ENCODE results near the gene NFE2L2.
"Not testable (repeated sequence)": the region's sequence is repeated elsewhere in the genome, so short reads cannot be mapped to it uniquely, and the experiment has no call there.

The NFE2L2 gene

GRCh38 chr2:177264693-177265587 lies at the start of gene NFE2L2:
NFE2L2 (minus strand) TSS chr2:177264727; CDS start chr2:177264576, 151 bp downstream.
- peak; percentile 93 for DNase-seq (ENCODE audit: low read depth)

DNA sequence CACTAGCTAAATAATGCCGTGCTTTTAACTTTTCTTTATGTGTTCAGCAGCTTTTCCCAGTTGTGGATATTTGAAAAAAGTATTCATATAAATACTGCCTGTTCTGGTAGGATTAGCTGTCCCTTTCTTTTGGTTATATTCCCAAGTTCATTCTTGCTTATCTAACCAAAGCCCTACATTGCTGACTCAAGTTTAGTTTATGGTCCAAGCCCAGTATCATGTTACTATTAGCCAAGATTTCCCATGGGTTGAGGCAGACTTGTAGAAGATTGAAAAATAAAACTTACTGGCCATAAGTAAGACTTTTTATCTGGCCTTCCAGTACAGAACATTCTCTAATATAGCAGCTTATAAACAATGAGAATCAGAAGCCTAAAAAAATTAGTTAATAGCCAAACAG lies 49.7 kb upstream of the NFE2L2 start:
- no peak for DNase-seq (ENCODE audit: low read depth)

GRCh38 chr2:177313162-177313781 lies 48.7 kb upstream of the NFE2L2 start:
- no peak for DNase-seq (ENCODE audit: low read depth)

DNA sequence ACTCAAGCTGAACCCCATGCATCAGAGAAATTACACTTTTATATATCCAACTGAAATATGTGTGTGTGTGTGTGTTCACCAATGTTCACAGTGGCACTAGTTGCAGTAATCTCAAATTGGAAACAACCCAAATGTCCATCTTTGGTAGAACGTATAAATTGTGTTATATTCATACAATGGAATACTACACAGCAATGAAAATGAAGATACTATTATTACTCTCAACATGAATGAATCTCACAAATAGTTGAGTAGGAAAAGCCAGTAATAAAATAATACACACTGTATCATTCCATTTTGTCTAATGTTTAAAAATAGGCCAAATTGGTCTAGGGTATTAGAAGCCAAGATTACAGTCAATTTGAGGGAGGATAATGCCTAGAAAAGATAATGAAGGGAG lies 48.0 kb upstream of the NFE2L2 start:
- no peak for DNase-seq (ENCODE audit: low read depth)

GRCh38 chr2:177309672-177310309 lies 45.3 kb upstream of the NFE2L2 start:
- DNase-seq (ENCODE audit: low read depth): not testable (repeated sequence)

DNA sequence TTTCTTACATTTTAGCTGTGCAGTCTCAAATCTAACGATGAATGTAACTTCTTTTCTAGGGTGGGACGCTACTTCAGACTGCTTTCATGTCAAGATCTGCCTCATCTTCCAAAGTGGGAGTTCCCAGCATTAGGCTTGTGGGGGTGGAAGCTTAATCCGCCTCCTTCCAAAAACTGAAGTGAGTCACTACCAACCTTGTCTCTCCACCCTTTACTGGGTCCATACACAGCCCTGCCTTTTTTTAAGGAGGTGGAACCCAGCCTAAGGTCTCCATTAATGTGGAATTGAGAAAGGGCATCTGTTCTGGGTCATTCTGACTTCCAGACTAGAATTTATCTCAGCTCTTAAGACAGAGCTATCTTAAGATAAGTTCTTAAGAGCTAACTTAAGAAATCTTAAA lies 42.0 kb upstream of the NFE2L2 start:
- no peak for DNase-seq (ENCODE audit: low read depth)

DNA sequence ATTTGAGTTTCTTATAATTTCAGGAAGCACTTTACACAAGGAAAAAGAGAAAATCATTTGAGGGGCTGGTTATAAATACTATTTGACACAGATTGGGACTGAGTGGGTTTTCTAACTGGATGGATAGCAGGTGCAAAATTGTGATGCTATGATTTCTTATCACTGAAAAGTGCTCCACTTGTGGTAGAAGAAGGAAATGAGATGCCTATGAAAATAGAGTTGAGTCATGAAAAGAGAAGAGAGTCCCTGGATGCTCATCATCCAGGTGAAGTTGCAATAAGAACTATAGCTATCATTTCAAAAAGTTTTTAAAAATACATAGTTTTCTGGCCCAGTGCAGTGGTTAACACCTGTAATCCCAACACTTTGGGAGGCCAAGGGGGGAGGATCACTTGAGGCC lies 39.4 kb upstream of the NFE2L2 start:
- DNase-seq (ENCODE audit: low read depth): no peak

DNA sequence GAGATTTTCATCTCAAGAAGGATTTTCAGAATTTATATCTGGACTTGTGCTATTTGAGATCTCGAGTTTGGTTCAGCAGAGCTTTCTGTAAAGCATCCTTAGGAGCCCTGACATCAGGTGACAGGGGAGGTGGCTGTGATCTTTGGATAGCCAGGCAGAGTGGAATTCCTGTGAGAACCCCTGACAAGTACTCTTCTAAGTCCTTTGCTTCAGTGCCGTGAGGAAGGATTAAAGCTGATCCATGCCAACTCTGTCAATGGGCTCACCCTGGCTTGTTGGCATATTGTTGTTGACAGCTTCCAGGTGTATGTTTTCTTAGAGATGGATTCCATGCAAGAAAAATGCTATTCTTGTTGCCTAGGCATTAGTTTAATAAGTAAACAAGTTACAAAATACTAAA lies 38.0 kb upstream of the NFE2L2 start:
- DNase-seq (ENCODE audit: low read depth): no peak

DNA sequence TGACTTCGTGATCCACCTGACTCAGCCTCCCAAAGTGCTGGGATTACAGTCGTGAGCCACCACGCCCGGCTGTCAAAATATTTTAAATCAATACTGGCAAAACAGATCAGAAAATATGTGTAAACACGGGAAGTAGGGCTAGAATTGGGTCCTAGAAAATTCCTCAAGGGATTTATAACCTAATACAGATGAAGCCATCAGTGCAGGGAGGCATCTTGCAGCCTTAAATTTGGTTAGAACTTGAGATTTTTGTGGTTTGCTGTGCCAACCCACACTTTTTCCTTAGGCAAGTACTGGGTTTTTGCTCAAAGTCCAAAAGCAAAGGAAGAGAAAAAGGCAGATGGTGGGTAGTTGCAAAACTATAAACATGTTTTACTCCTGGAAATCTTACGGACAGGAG lies 33.7 kb upstream of the NFE2L2 start:
- DNase-seq (ENCODE audit: low read depth): no peak

DNA sequence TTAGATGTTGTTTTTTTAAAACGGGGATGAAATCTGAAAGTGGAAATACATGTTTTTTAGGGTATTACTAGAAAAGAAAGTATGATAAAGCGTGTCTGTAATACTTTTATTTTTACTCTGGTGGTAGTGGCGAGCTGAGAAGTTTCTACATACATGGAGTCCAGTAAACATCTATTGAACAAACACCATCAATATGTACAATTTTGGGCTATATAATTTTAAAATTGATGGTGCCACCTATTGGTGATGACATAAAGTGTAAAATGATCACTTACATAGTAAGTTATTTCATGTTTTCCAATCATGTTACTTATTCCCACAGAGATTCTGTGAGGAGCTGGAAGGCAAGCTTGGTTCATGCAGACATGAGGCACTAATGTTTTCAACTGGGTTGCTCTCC lies 31.5 kb upstream of the NFE2L2 start:
- no peak for DNase-seq (ENCODE audit: low read depth)

- no peak for DNase-seq (ENCODE audit: low read depth)
Observed at GRCh38 chr2:177295484-177295883, 31.0 kb upstream of the NFE2L2 start.

DNA sequence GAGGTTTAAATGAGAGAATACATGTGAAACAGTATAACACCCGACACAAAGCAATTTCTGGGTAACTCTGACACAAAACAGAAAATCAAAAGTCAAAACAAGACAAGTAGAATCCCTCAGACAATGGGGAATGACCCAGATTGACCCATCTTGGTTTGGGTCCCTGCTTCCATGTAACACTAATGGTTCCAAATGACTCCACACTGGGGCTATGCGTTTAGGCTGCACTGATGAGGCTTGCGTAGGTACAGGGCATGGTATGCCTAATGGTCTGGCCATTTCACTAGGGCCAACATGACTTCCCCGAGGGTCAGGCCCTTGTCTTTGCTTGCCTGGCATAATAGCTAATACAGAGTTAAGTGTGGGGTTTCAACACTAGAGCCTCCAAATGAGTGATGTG lies 27.2 kb upstream of the NFE2L2 start:
- no peak for DNase-seq (ENCODE audit: low read depth)

DNA sequence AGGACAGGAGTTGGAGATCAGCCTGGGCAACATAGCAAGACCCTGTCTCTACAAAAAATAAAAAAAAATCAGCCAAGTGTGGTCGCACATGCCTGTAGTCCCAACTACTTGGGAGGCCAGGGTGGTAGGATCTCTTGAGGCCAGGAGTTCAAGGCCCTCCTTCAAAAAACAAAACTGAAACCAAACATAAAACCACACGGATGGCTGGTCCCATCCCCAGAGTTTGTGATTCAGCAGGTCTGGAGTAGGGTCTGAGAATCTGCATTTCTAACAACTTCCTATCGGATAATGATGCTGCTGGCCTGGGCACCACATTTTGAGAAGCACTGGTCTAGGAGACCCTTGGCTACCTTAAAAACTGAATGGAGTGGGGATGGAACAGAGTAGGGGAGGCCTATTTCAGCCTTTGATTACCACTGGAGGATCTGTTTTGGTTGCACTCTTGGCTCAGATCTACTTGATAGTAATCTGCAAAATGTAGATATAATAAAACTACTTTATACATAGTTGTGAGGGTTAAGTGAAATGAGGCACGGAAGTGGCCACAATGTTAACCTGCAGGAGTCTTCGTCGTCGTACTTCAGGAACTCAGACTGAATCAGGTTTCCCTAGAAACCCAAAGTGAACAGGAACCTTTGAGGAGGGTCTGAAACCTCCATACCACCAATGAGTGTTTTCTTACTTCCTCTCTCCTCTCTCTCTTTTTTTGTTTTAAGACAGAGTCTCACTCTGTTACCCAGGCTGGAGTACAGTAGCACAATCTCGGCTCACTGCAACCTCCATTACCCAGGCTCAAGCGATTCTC lies 25.5 kb upstream of the NFE2L2 start:
- DNase-seq (ENCODE audit: low read depth): no peak

- no peak for DNase-seq (ENCODE audit: low read depth)
Observed at GRCh38 chr2:177287814-177288213, 23.3 kb upstream of the NFE2L2 start.

- no peak for DNase-seq (ENCODE audit: low read depth)
Observed at GRCh38 chr2:177285892-177286715, 21.6 kb upstream of the NFE2L2 start.

- DNase-seq (ENCODE audit: low read depth): no peak
Observed at GRCh38 chr2:177284531-177284930, 20.0 kb upstream of the NFE2L2 start.

GRCh38 chr2:177283906-177284305 lies 19.4 kb upstream of the NFE2L2 start:
- no peak for DNase-seq (ENCODE audit: low read depth)

DNA sequence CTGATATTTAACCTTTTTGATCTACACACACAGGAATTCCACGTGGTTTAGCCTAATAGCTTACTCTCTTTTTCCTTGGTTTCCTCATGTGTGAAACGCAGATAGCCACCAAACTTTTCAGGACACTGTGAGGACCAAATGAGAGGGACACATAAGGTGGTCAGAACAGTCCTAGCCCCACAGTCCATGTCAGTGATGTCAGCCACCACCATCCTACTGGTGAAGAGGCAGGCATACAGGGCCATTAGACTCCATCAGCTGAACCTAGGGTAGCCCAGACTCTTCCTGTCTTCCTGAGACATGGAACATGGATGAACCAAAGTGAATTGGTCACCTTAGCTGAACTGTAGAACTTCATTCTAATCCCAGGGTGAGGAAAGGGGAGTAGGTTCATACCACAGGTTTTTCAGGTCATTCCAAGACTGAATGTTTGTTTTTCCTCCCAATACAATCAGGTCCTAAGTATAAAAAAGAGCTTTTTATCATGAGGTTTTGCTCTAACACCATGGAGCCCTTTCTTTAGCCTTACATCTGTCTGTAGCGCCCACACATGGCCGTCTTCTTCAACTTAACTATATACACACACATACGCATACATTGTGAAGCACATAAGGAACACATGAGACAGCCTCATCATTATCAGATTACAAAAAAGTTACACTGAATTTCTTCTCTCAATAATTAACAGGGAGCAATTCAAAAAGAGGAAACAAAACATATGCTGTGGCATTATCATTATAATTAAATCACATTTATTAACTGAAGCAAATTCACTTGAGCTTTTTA lies 18.5 kb upstream of the NFE2L2 start:
- no peak for DNase-seq (ENCODE audit: low read depth)

DNA sequence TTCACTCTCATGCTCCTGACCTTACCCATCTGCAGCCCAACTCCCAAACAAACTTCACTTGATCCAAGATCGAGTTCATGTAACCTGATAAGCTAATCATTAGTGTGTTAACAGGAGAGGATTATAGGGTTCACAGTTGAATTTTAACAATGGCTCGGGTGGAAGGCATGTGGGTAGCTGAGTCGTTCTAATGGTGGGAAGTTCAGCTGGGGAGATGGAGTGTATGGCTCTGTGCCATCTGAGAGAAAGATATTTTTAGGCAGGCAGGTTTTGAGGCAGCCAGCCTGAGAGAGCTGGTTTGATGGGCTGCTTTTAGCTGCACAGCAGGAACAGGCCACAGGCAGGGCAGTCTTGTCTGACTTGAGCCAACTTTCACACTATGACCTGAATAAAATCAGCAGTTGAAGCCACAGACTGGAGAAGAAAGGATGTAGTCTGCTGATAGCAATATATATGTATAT lies 17.7 kb upstream of the NFE2L2 start:
- DNase-seq (ENCODE audit: low read depth): no peak

DNA sequence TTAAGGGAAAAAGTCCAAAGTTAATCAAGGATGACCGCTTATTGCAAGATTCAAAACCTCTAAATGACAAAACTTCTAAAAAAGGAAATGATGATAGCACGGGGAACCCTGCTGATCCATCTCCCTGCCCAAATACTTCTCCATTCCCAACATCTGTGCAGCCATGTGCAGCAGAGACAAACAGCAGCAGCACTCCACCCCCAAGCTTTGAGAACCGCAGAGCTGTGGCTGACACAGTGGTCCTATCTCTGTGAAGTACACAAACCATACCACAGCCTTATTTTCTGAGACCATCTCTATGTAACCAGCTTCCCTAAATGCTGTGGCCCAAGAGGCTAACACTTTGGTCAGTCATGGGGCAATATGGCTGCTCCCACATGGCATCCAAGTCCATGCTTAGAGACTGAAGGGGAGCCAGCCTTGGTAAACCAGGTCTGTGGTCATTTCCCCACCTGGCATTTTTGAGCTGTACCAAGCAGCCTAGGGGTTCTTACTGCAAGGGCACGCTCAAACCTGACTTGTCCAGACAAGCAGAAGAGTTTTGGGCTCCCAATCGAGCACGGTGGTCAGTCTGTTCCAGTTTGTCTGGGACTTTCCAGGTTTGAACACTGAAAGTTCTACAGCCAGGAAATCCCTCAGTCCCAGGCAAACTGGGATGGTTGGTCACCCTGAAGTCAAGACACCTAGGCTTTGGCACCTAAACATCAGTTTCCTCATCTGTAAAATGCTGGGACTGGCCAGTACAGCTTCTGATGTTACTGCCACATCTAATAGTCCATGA lies 17.1 kb upstream of the NFE2L2 start:
- no peak for DNase-seq (ENCODE audit: low read depth)

Data from activated T-cell treated with anti-CD3 and anti-CD28 coated beads for 24 hours (primary cell).